SIG-M5 treated with dmso at 0.1 percent for 504 hours (cell line): Measurements from ENCODE around the gene PXN.
A peak's percentile ranks its signal among the peaks of the same experiment; 100 is the strongest.
"Not testable (repeated sequence)": the region's sequence is repeated elsewhere in the genome, so short reads cannot be mapped to it uniquely, and the experiment has no call there.

ENCODE experiments used
- DNase-seq: peaks from one replicate; lab custom pipeline; 2025; ENCODE audit not compliant: unreplicated experiment; lab: John Stamatoyannopoulos, UW

Gene PXN

GRCh38 chr12:120242275-120242799, 23.2 kb downstream of the PXN start:
- DNase-seq = no peak

DNA sequence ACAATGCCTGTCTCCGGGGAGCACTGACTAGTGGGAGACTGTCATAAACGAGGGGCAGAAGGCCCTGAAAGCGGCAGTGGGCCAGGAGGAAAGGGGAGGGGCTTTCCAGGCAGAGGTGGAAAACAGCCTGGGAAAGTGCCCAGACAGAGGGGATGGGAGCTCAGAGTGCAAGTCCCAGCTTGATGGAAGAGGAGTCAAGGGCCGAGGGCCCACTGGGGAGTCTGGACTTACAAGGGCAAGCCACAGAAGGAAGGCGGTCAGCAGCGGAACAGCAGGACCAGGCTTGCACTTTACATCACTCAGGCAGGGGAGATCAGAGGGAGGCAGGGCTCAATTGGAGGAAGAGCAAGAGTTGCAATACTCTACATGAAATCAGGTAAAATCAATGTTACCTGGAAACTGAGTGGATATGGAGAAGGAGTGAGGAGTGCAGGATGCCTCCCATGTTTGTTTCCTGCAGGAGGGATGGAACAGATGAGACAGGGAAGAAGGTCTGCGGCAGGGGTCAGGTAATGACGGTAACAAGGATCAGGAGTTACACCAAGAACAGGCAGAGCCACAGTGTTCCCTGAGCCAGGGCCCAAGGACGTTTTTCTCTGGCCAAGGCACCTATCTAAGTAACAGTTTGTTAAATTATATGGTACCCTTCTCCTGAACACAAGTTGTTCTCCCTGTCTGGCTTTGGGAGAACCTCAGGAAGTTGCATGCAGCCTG, 23.8 kb downstream of the PXN start:
- DNase-seq = no peak

DNA sequence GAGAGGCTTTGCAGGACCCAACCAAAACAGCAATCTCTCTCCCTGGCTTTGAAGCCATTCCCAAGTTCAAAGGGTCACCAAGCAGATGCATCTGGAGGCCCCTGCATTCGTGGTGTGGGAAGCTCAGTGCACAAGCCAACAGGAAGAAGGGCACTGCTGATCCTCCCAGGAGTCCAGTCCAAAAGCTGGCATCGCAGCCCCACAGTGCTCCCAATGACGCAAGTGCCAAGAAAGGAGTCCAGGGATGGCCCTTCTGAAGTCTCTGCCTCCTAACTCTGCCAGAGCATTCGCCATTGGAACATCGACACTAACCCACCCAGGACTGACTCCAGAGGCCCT, 25.1 kb downstream of the PXN start:
- DNase-seq = no peak

DNA sequence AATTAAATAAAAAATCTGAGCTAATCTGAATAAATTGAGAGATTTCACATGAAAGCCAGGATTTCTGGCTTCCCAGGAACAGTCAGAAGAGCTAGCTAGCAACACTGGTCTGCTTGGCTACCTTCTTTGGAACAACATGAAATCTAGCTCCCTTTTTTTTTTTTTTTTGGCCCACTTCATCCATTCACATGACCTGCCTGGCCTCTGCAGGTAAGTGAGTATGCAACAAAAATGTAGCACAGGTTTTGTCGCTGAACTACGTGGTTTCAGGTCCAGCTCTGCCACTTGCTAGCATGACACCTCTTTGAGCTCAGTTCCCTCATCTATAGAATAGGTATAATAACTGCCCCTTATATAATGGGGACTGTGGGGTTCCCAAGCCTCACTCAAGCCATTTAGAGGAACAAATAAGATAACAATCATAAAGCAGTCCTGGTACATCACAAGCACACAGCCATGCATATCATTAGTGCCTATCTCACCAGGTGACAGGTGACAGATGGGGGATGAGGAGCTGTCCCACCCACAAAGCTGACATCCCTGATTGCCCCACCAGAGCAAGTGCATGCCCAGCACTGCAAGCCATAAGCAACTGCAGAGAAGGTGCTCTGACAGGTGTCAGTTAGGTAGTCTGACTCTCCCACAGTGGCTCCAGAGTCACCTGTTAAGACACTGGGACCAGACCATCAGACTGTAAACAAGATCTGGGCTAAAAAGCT, 25.6 kb downstream of the PXN start:
- no peak for DNase-seq

DNA sequence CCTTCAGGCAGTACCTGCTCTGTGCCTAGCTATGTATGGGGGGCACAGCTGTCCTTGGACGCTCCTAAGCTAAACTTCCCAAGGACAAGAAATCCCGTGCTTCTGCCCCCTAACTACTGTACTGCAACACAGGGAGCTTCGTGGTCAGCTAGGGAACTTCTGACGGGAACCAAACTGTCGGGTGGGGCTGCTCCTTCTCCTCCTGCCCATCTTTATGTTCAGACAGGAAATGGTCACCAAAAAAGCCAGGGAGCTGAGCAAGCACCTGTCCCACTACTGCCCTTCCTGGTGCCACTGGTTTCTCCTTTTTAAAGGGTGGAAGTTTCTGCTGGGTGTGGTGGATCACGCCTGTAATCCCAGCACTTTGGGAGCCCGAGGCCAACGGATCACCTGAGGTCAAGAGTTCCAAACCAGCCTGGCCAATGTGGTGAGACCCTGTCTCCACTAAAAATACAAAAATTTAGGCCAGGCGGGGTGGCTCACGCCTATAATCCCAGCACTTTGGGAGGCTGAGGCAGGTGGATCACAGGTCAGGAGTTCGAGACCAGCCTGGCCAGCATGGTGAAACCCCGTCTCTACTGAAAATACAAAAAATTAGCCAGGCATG, 26.6 kb downstream of the PXN start:
- DNase-seq = no peak

DNA sequence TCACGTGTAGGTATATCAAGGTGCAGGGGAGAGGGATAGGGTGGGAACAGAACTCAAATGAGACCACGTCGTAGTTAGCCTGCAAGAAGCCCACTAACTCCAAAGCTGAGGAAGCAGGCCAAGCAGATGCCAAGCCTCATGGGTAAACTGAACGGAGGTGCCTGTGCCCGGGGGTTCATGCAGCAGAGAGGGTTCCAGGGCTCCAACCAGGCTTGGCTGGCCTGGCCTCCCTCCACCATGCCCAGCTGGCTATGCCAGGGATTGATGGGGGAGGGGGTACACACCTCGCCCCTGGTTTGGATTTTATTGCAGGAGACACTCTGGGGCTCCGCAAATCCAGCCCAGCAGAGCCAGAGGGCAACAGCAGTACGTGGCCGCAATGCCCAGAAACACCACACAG, 27.3 kb downstream of the PXN start:
- DNase-seq = no peak

DNA sequence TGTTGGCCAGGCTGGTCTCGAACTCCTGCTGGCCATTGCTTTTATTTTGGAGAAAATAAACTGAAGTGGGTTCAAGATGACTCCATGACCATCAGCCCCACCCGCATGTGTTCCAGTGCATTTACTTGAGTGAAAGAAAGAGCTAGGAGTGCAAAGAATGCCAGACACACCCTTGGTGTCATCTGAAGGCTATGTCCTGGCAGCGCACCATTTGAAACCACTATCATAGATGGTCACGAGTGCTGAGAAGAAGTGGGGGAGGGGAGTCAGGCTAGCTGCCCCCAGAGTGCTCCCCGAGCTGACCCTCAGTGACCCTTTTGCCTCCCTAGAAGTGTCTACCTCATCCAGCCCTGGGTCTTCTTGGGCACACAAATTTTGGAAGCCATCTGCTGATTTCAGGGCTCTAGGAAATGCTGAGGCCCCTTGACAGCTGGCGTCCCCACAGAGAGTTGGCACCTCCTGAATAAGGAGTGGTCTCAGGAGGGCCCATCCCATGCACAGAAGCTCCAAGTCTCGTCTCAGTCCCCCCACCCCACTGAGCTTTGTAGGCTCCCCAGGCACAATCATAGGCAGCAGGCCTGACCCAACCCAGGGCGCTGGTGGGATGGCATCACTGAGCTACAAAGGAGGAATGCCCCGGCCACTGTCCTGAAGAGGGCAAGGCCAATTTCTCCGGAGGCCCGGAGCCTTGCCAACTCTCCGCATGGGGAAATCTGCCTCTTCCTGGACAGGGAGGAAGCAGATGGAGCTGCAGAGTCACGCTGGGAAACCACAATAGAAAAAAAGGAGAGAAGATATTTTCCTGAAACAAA, 28.0 kb downstream of the PXN start:
- DNase-seq = no peak

- not testable (repeated sequence) for DNase-seq
Observed at GRCh38 chr12:120236809-120237208, 28.7 kb downstream of the PXN start.

DNA sequence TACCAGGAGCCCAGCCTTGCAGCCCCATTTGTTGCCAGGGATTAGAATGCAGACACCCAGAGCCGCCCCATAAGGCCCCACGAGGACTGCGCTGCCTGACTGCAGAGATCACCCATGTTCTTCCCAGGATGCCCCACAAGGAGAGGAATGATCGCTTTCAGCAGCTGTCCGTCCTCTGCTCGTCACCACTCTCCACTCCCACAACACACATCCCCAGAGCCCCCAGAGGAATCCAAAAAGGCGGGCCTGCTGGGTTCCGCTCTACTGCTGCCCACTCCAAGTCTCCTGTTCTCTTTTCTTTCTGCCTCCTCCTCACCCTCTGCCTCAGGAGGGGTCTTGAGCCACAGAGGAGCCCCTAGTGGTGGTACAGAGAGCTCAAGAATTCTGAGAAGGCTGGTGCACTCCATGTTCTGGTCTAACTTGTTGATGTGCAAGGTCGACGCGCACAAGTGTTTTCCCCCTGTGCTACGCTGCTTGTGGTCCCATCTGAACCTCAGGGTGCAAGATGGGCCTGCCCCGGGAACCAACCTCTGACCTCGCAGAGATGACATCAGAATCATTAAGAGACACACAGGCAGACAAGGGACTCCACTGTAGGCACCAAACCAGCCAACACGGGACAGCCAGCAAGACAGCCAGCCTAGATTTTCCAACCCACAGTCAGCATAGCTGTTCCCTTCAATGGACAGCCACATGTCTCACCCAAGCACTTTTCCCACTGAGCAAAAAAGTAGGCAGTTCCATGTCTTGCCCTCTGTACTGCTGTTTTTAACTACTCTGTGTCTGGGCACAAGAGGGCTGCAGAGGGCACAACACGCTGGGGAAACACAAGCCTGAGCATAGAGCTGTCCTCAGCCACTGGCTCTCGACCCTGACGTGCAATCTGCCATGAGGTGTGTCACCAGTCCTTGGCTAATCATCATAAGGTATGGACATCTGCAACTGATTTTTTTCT, 29.9 kb downstream of the PXN start:
- DNase-seq = no peak

DNA sequence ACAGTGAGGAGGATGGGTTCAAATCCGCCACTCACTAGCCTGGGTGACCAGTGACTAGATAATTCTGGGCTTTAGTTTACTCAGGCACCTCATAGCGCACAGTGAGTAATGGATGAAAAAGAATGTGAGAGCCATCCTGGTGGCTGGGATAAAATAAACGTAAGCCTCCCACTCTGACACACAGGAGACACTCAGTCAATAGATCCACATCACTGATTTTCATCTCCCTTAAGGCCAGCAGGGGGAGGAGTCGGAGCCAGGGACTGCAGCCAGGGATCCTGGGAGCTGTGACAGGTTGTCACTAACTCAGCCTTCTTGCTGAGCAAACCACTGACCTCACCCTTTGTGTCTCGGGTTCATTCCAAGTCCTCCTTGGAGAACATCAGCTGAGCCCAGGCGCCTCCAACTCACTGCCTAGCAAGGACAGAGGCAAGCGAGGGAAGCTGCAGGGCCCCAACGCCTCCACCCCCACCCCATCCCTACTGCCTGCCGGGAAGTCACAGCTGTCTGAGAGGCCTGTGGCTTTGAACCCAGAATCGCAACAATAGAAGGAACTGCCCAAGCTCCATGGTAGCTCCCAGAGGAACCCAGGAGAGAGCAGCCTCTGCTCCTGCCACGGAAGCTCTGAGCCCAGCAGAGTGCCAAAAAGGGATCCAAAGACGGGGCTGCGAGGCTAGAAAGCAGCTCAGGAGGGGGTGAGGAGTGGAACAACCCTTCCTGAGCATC, 30.7 kb downstream of the PXN start:
- DNase-seq = peak; percentile 76

GRCh38 chr12:120231316-120232011, 34.1 kb downstream of the PXN start:
- peak; percentile 91 for DNase-seq

GRCh38 chr12:120230974-120231315, 34.6 kb downstream of the PXN start:
- no peak for DNase-seq

GRCh38 chr12:120230326-120230973, 35.1 kb downstream of the PXN start:
- DNase-seq = peak; percentile 27

DNA sequence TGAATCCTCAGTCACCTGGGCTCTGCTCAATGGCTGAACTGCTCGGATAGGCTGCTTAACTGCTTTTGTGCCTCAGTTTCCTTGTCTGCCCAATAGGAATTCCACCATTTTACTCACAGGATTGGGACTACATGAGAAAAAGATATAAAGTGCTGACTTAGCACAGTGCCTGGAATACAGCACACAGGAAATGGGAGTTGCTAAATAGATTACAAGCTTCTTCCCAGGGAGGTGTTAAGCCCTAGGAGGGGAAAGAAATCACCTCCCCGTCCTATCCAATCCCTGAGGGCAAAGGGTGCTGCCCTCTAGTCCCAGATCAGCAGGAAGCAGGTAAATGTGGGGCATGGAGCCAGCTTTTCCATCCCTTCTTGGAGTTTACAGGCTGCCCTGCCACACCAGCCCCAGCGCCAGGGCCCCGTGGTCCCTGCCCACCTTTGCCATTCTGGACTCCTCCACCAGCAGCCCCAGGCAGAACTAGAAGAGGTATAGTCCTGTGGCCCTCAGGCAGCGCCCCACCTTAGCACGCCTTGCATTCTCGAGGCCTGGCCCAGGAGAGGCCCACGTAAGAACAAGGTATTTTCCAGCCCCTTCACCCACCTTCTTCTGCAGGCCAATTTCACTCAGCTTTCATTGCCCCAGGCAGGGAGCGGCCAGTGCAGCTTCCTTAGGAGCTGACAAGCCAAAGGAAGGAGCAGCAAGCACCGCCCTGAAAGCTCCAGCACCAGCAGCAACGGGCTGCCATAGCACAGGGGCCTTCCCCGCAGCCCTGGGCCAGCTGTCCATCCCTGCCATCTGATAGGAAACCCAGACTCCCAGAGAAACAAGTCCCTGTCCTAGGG, 35.8 kb downstream of the PXN start:
- DNase-seq = no peak

DNA sequence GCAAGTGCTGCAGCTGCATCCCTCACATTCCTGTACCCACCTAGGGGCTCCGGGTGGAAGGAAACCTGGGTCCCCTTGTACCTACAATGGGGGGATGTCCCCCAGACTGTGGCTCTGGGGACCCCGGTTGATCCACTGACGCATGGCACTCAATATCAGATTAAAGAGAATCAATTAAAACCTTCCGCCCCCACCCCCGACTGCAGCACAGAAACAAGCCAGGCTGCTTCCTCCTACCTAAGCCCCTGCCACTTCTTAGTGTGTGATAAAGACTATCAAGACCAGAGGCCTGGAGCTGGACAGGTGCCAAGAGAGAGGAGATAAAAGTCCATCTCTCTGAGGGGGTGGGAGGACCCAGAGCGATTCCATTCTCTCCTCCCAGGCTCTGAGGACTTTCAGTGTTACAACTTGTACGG, 36.5 kb downstream of the PXN start:
- no peak for DNase-seq

GRCh38 chr12:120228291-120229070, 37.0 kb downstream of the PXN start:
- DNase-seq = peak; percentile 80

DNA sequence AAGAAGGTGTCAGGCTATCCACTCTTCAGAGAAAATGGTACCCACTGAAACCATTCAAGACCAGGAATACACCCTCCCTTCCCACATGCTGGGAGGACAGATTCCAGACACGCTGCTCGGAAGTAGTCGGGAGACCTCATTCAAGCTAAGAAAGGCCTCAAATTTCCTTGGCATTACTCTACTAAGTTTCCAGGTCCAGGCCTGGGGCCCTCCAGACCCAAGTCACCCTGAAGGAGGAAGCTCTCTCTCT, 37.6 kb downstream of the PXN start:
- no peak for DNase-seq
